Hindlimb muscle (tissue), 1 donor: ENCODE data around the gene CCNY. TPM values are rescaled to one million over a fixed set of nuclear protein-coding genes. Genes with fewer than 3 reads are reported as not detected.
A peak's percentile ranks its signal among the peaks of the same experiment; 100 is the strongest.
"Not testable (repeated sequence)": the region's sequence is repeated elsewhere in the genome, so short reads cannot be mapped to it uniquely, and the experiment has no call there.

Source experiments
- DNase-seq: peaks from one replicate; pipeline ENCODE4 v3.0.0-alpha.2; 2013
- polyA plus RNA-seq: library from polyadenylated mRNA; unstranded; fragments of 120-200 nt; gene quantifications from one replicate; pipeline ENCODE4 v1.2.1, GENCODE V29; 2013; ENCODE audit not compliant: insufficient read length

The CCNY gene
- 86.3 TPM for polyA plus RNA-seq

- peak; percentile 74 for DNase-seq
Measured at GRCh38 chr10:35336084-35336831, at the start of gene CCNY. Gene CCNY (plus strand): TSS chr10:35336509. CDS start chr10:35337054, 545 bp downstream.

- no peak for DNase-seq
Measured at GRCh38 chr10:35289198-35289597, 47.1 kb upstream of the CCNY start.

DNA sequence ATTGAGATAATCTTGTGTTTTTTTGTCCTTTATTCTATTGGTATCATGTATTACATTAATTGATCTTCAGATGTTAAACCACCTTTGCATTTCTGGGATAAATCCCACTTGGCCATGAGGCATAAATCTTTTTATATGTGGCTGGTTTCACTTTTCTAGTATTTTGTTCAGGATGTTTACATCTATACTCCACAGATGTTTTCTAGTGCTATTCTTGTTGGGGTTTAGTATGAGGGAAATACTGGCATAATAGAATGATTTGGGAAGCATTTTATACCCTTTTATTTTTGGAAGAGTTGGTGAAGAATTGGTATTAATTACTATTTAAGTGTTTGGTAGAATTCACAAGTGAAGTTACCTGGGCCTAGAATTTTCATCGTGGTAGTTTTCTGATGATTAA lies 41.8 kb upstream of the CCNY start:
- no peak for DNase-seq

- DNase-seq, result no peak
Measured at GRCh38 chr10:35299016-35299415, 37.3 kb upstream of the CCNY start.

GRCh38 chr10:35300063-35300699 lies 36.1 kb upstream of the CCNY start:
- DNase-seq, result peak; percentile 41

GRCh38 chr10:35304649-35305048 lies 31.7 kb upstream of the CCNY start:
- no peak for DNase-seq

GRCh38 chr10:35306852-35307251 lies 29.5 kb upstream of the CCNY start:
- DNase-seq, result no peak

DNA sequence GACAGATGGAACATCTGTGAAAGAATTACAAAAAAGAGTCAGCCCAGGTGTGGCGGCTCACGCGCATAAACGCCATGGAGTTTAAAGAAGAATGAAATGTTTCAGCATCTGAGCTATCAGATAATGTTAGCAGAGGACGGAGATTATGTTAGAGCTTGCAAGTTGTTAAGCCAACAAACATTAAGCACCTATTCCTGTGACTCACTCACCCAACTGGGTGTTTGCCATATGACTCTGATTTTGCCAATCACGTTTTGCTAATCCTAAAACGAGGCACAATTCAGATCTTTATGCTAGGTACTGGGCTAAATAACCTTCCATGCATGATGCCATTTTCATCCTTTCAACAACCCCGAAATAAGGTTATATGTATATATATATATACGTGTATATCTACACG lies 29.0 kb upstream of the CCNY start:
- no peak for DNase-seq

GRCh38 chr10:35308809-35309208 lies 27.5 kb upstream of the CCNY start:
- no peak for DNase-seq

- DNase-seq, result not testable (repeated sequence)
Measured at GRCh38 chr10:35314142-35314541, 22.2 kb upstream of the CCNY start.

DNA sequence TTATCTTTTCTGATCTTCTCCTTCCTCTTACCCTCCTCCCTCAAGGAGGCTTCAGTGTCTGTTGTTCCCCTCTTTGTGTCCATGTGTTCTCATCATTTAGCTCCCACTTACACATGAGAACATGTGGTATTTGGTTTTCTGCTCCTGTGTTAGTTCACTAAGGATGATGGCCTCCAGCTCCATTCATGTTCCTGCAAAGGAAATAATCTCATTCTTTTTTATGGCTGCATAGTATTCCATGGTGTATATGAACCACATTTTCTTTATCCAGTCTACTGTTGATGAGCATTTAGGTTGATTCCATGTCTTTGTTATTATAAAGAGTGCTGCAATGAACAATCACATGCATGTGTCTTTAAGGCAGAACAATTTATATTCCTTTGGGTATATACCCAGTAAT lies 21.1 kb upstream of the CCNY start:
- not testable (repeated sequence) for DNase-seq

- DNase-seq, result no peak
Measured at GRCh38 chr10:35316218-35316967, 19.9 kb upstream of the CCNY start.

GRCh38 chr10:35318551-35318950 lies 17.8 kb upstream of the CCNY start:
- no peak for DNase-seq

DNA sequence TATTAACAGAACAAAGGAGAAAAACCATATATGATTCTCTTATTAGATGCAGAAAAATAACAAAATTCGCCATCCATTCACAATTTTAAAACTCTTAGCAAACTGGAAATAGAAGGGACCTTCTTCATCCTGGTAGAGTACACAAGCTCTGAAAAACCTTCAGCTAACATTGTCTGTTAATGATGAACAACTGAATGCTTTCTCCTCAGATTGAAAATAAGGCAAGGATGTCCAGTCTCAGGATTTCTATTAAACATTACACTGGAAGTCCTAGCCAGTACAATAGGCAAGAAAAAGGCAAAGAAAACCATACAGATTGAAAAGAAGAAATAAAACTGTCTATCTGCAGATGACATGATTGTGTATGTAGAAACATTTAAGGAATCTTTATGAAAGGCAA lies 16.0 kb upstream of the CCNY start:
- DNase-seq, result no peak

DNA sequence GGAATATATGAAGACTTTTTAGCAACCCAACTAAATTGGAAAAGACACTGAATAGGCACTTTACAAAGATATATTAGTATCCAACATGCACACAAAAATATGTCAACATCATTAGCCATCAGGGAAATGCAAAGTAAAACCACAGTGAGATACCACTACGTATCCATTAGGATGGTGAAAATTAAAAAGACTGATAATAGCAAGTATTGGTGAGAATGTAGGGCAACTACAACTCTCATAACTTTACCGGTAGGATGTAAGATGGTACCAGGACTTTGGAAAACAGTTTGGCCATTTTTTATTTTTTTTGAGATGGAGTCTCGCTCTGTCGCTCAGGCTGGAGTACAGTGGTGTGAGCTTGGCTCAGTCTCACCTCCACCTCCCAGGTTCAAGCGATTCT lies 13.7 kb upstream of the CCNY start:
- no peak for DNase-seq

GRCh38 chr10:35324196-35324595 lies 12.1 kb upstream of the CCNY start:
- no peak for DNase-seq

DNA sequence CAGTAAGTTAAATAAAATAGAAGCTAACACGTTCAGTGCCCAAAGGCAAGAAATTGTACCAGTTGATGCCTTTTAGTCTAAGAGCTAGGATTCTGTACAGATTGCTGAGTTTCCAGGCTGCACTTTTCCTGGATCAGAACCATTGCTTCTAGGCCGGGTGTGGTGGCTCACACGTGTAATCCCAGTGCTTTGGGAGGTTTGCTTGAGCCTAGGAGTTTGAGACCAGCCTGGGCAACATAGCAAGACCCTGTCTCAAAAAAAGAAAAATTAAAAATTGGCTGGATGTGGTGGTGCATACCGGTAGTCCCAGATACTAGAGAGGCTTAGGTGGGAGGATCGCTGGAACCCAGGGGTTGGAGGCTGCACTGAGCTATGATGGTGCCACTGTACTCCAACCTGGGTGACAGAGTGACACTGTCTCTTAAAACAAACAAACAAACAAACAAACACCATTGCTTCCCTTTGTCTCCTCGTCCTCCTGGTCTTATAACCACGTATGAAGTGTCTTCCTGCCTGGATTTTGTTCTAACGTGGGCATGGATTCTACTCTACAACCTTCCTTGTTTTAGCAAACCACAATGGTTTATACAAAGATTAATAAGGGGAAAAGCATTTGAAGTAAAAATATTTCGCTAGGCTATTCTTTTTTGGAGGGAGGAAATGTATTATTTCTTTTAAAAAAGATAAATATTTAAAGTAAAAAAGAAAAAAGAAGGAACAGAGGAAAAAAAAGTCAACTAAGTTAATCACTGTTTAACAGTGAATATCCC lies 9.7 kb upstream of the CCNY start:
- DNase-seq, result no peak

- DNase-seq, result no peak
Measured at GRCh38 chr10:35327790-35328403, 8.4 kb upstream of the CCNY start.

DNA sequence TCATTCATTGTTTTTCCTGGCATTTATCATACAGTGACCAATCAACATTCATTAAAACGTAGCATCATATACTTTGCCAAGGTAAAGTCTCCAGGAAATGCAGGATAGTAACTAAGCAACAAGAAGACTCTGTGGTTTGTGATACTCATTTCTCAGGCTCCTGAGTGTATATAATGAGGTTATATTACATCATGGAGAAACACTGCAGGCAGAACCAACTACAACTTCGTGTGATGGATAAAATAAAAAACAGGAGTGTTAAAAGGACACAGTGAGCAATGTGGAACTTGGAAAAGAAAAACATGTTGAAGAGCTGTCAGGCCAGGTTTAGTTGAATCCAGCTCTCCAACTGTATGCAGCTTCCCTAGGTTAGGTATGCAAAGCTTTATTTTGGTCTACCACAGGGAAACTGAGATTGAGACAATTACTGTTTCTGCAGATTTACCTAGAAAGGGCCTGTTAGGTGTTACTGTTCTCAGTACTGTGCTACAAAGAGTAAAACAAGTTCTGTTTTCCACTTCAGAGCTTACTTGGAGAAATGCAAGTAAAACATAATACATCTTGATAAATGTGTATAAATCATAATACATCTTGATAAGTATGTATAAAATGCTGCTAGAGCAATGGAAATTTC lies 7.8 kb upstream of the CCNY start:
- no peak for DNase-seq

- no peak for DNase-seq
Measured at GRCh38 chr10:35329520-35329919, 6.8 kb upstream of the CCNY start.

DNA sequence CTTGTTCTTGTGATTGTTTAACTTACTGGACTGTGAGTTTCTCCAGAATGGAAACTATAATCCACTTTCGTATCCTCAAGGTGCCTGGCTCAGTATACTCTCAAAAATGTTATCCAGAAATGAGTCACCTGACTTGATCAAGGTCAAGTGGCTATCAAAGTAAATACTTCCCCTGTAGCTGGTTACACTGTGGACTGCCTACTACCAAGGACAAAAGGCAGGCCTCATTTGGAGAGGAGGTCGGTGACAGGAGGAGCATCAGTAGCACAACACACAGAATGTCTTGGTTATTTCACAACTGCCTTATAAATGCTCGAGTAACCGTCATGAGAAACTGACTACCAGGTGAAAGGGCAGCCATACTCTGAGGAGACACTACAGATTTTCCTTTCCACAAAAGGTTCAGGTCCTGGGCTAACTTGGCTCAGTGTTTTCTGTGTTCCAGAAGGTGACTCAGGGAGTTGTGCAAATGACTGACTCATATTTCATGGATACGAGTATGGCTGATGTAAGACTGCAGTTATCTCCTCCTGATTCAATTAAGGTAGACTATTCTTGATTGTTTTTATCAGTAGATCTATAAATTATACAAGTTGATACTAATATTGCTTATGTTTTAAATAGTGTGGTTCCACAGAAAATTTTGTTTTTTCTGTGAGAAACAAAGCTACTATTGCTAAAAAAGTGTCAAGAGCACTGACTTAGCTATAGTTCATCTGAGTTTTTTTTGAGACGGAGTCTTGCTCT lies 4.2 kb upstream of the CCNY start:
- DNase-seq, result no peak
